IPS-18a (cell line): ENCODE data around the gene CBS.
"Not testable (repeated sequence)": the region's sequence is repeated elsewhere in the genome, so short reads cannot be mapped to it uniquely, and the experiment has no call there.

Experiments used
- H3K27ac ChIP-seq: one replicate; pipeline ENCODE4 v1.5.1; 2013; ENCODE audit warnings: low read length
- H3K27me3 ChIP-seq: one replicate; pipeline ENCODE4 v1.6.1; 2013; ENCODE audit warnings: mild to moderate bottlenecking, low read length; ENCODE audit not compliant: control insufficient read depth, insufficient read depth
- H3K36me3 ChIP-seq: one replicate; pipeline ENCODE4 v1.6.1; 2013; ENCODE audit warnings: low read depth, low read length; ENCODE audit not compliant: control insufficient read depth
- H3K4me1 ChIP-seq: one replicate; pipeline ENCODE4 v1.6.1; 2013; ENCODE audit warnings: low read depth, low read length; ENCODE audit not compliant: control insufficient read depth
- H3K4me3 ChIP-seq: one replicate; pipeline ENCODE4 v1.5.1; 2013; ENCODE audit warnings: low read length
- H3K9ac ChIP-seq: one replicate; pipeline ENCODE4 v1.6.1; 2013; ENCODE audit warnings: mild to moderate bottlenecking, low read length, moderate library complexity
- H3K9me3 ChIP-seq: one replicate; pipeline ENCODE4 v1.6.1; 2013; ENCODE audit warnings: low read depth, low read length; ENCODE audit not compliant: control insufficient read depth

The CBS gene

GRCh38 chr21:43065991-43066390, 9.6 kb downstream of the CBS start:
- H3K9me3 ChIP-seq, H3K4me3 ChIP-seq, H3K27ac ChIP-seq, H3K9ac ChIP-seq, H3K27me3 ChIP-seq, H3K4me1 ChIP-seq, H3K36me3 ChIP-seq: not testable (repeated sequence)

GRCh38 chr21:43064265-43064917, 11.2 kb downstream of the CBS start:
- H3K27me3 ChIP-seq, H3K4me3 ChIP-seq, H3K27ac ChIP-seq, H3K4me1 ChIP-seq, H3K9me3 ChIP-seq, H3K36me3 ChIP-seq, H3K9ac ChIP-seq: not testable (repeated sequence)

- not testable (repeated sequence) for H3K27me3 ChIP-seq, H3K9ac ChIP-seq, H3K4me3 ChIP-seq, H3K36me3 ChIP-seq, H3K4me1 ChIP-seq, H3K9me3 ChIP-seq, H3K27ac ChIP-seq
Measured at GRCh38 chr21:43062955-43063664, 12.5 kb downstream of the CBS start.

GRCh38 chr21:43053112-43053511, 22.5 kb downstream of the CBS start:
- H3K27me3 ChIP-seq, H3K9ac ChIP-seq, H3K4me1 ChIP-seq, H3K9me3 ChIP-seq, H3K27ac ChIP-seq, H3K36me3 ChIP-seq, H3K4me3 ChIP-seq: not testable (repeated sequence)

DNA sequence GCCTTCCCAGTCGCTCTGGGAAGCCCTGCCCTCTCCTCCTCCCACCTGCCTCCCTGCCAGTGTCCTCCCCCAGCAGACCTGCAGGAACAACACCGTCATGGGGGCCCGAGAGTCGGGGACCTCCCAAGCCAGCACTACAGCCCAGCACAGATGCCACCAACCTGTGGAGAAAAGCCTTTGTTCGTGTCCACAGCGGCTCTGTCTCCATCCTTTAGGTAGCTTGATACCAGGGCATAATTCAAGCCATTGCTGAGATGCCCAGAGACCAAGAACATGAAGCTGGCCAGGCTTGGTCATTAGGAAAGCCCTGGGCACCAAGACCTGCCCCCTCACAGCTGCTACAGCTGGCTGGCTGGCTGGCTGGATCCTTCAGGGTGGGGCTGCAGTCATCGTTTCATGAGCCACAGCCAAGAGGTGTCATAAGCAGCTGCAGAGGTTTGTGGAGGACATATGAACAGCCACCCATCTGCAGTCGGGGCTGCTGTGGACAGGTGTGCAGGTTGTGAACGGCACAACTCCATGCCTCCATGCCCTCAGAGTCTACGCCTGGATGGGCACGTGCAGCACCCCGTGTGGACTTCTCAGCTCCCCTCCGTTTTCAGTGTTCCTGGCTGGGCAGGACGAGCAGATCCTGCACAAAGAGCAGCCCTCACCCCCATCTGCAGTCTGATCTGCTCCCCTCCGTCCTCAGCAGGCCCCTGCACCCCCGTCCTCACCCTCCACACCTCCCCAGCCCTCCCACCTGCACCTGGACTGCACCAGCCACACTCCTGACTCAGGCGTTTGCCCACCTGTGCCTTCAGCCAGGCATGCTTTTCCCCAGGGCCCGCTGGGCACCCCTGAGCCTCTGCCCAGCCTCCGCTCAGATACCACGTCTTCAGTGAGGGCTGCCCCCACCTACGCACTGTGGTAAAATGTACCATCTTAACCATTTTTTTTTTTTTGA, 29.5 kb downstream of the CBS start:
- H3K4me3 ChIP-seq, H3K4me1 ChIP-seq, H3K27ac ChIP-seq, H3K36me3 ChIP-seq, H3K9ac ChIP-seq, H3K27me3 ChIP-seq, H3K9me3 ChIP-seq: not testable (repeated sequence)

- H3K4me3 ChIP-seq, H3K27ac ChIP-seq, H3K4me1 ChIP-seq, H3K36me3 ChIP-seq, H3K27me3 ChIP-seq, H3K9ac ChIP-seq, H3K9me3 ChIP-seq: not testable (repeated sequence)
Measured at GRCh38 chr21:43045165-43045875, 30.3 kb downstream of the CBS start.

- H3K9me3 ChIP-seq, H3K36me3 ChIP-seq: not testable (repeated sequence)
Measured at GRCh38 chr21:43044547-43044946, 31.1 kb downstream of the CBS start.

GRCh38 chr21:43043291-43043690, 32.3 kb downstream of the CBS start:
- not testable (repeated sequence) for H3K4me3 ChIP-seq, H3K4me1 ChIP-seq, H3K27me3 ChIP-seq, H3K36me3 ChIP-seq, H3K9me3 ChIP-seq, H3K9ac ChIP-seq, H3K27ac ChIP-seq

More at GRCh38 chr21:43044547-43044946, 31.1 kb downstream of the CBS start:
- not testable (repeated sequence) for H3K9ac ChIP-seq, H3K27me3 ChIP-seq, H3K4me3 ChIP-seq, H3K4me1 ChIP-seq, H3K27ac ChIP-seq

GRCh38 chr21:43042169-43042568, 33.5 kb downstream of the CBS start:
- not testable (repeated sequence) for H3K4me1 ChIP-seq, H3K27ac ChIP-seq, H3K36me3 ChIP-seq, H3K4me3 ChIP-seq, H3K9ac ChIP-seq, H3K27me3 ChIP-seq, H3K9me3 ChIP-seq

- H3K9ac ChIP-seq, H3K27ac ChIP-seq, H3K36me3 ChIP-seq, H3K27me3 ChIP-seq, H3K9me3 ChIP-seq, H3K4me1 ChIP-seq, H3K4me3 ChIP-seq: not testable (repeated sequence)
Measured at GRCh38 chr21:43038659-43039044, 37.0 kb downstream of the CBS start.

- not testable (repeated sequence) for H3K36me3 ChIP-seq, H3K27me3 ChIP-seq, H3K27ac ChIP-seq, H3K4me3 ChIP-seq, H3K9ac ChIP-seq, H3K4me1 ChIP-seq, H3K9me3 ChIP-seq
Measured at GRCh38 chr21:43037918-43038658, 37.5 kb downstream of the CBS start.
